H9 (cell line): Measurements from ENCODE around the gene TTC3. TPM values are rescaled to one million over a fixed set of nuclear protein-coding genes. Genes with fewer than 3 reads are reported as not detected.

Source experiments
- DNase-seq: peaks from one replicate; pipeline ENCODE4 v3.0.0-alpha.2; 2017
- H2AFZ ChIP-seq: one replicate; pipeline ENCODE4 v1.6.1; 2013; ENCODE audit warnings: mild to moderate bottlenecking, low read length, control low read depth, moderate library complexity
- H2AK5ac ChIP-seq: 2 replicates; pipeline ENCODE4 v1.6.1; 2013; ENCODE audit warnings: low read length, control low read depth, mixed read lengths; ENCODE audit not compliant: insufficient read length
- H2BK120ac ChIP-seq: one replicate; pipeline ENCODE4 v1.6.1; 2013; ENCODE audit warnings: low read depth, mild to moderate bottlenecking, low read length, control low read depth, inconsistent platforms; ENCODE audit not compliant: poor library complexity, severe bottlenecking
- H2BK12ac ChIP-seq: 2 replicates; pipeline ENCODE4 v1.6.1; 2013; ENCODE audit warnings: low read length, control low read depth, mixed read lengths, low read depth; ENCODE audit not compliant: insufficient read length
- H2BK15ac ChIP-seq: 2 replicates; pipeline ENCODE4 v1.6.1; 2013; ENCODE audit warnings: low read depth, low read length, control low read depth
- H2BK20ac ChIP-seq: one replicate; pipeline ENCODE4 v1.6.1; 2013; ENCODE audit warnings: low read depth, mild to moderate bottlenecking, low read length, control low read depth, inconsistent platforms; ENCODE audit not compliant: poor library complexity, severe bottlenecking
- H2BK5ac ChIP-seq: 2 replicates; pipeline ENCODE4 v1.6.1; 2013; ENCODE audit warnings: low read length, control low read depth, mixed read lengths; ENCODE audit not compliant: insufficient read length
- H3K14ac ChIP-seq: 2 replicates; pipeline ENCODE4 v1.6.1; 2013; ENCODE audit warnings: low read length, control low read depth; ENCODE audit not compliant: insufficient read depth
- H3K18ac ChIP-seq: 2 replicates; pipeline ENCODE4 v1.6.1; 2013; ENCODE audit warnings: low read depth, mild to moderate bottlenecking, mixed read lengths, low read length, control low read depth; ENCODE audit not compliant: insufficient read length
- H3K23ac ChIP-seq: 2 replicates; pipeline ENCODE4 v1.6.1; 2013; ENCODE audit warnings: low read length, control low read depth, mixed read lengths, low read depth; ENCODE audit not compliant: insufficient read length
- H3K23me2 ChIP-seq: 2 replicates; pipeline ENCODE4 v1.6.1; 2013; ENCODE audit warnings: low read depth, mild to moderate bottlenecking, mixed read lengths, low read length, control low read depth; ENCODE audit not compliant: insufficient read length, poor library complexity, severe bottlenecking
- H3K27ac ChIP-seq: 2 replicates; pipeline ENCODE4 v1.5.1; 2013; ENCODE audit warnings: low read length, control low read depth, mixed read lengths, low read depth; ENCODE audit not compliant: insufficient read length
- H3K27me3 ChIP-seq: 2 replicates; pipeline ENCODE4 v1.6.1; 2013; ENCODE audit warnings: low read length, control low read depth, inconsistent platforms; ENCODE audit not compliant: insufficient read depth
- H3K4ac ChIP-seq: 2 replicates; pipeline ENCODE4 v1.6.1; 2013; ENCODE audit warnings: low read depth, mild to moderate bottlenecking, control low read depth, inconsistent platforms, low read length, moderate library complexity
- H3K4me1 ChIP-seq: 2 replicates; pipeline ENCODE4 v1.6.1; 2013; ENCODE audit warnings: low read length, control low read depth, inconsistent platforms; ENCODE audit not compliant: insufficient read depth
- H3K4me2 ChIP-seq: 2 replicates; pipeline ENCODE4 v1.6.1; 2013; ENCODE audit warnings: low read length, control low read depth, mixed read lengths; ENCODE audit not compliant: insufficient read length, insufficient read depth
- H3K56ac ChIP-seq: 2 replicates; pipeline ENCODE4 v1.6.1; 2013; ENCODE audit warnings: low read depth, mild to moderate bottlenecking, mixed read lengths, low read length, control low read depth; ENCODE audit not compliant: insufficient read length
- H3K79me1 ChIP-seq: 2 replicates; pipeline ENCODE4 v1.6.1; 2013; ENCODE audit warnings: low read depth, mild to moderate bottlenecking, moderate library complexity, low read length, control low read depth, inconsistent platforms; ENCODE audit not compliant: insufficient read depth, poor library complexity, severe bottlenecking
- H3K79me2 ChIP-seq: 2 replicates; pipeline ENCODE4 v1.6.1; 2013; ENCODE audit warnings: low read length, control low read depth, inconsistent platforms; ENCODE audit not compliant: insufficient read depth
- H3K9ac ChIP-seq: 2 replicates; pipeline ENCODE4 v1.6.1; 2013; ENCODE audit warnings: low read length, control low read depth, mixed read lengths; ENCODE audit not compliant: insufficient read length; ENCODE audit errors: extremely low read depth
- H3K9me3 ChIP-seq: one replicate; pipeline ENCODE4 v1.6.1; 2013; ENCODE audit warnings: low read depth, low read length, inconsistent platforms; ENCODE audit not compliant: control insufficient read depth
- H3T11ph ChIP-seq: one replicate; pipeline ENCODE4 v1.6.1; 2013; ENCODE audit warnings: mild to moderate bottlenecking, low read length, control low read depth, inconsistent platforms
- H4K20me1 ChIP-seq: one replicate; pipeline ENCODE4 v1.6.1; 2013; ENCODE audit not compliant: control insufficient read depth, insufficient read length, insufficient read depth
- H4K5ac ChIP-seq: 2 replicates; pipeline ENCODE4 v1.6.1; 2013; ENCODE audit warnings: low read depth, mild to moderate bottlenecking, mixed read lengths, low read length, control low read depth; ENCODE audit not compliant: insufficient read length
- H4K8ac ChIP-seq: replicated peaks from 2 replicates; pipeline ENCODE4 v1.6.1; 2013; ENCODE audit warnings: low read length, control low read depth, mixed read lengths, low read depth; ENCODE audit not compliant: insufficient read length
- H4K91ac ChIP-seq: 2 replicates; pipeline ENCODE4 v1.6.1; 2013; ENCODE audit warnings: low read depth, mild to moderate bottlenecking, moderate library complexity, mixed read lengths, low read length, control low read depth; ENCODE audit not compliant: insufficient read length
- H3K27ac Mint-ChIP-seq, 3 experiments: 2 replicates in 2 of 3; 3 replicates in 1 of 3; pipeline ENCODE4 v1.8.0; 2020 to 2021; ENCODE audit warnings: mixed read lengths in 3 of 3, mild to moderate bottlenecking in 1 of 3, moderate library complexity in 1 of 3
- H3K27me3 Mint-ChIP-seq: 2 replicates; pipeline ENCODE4 v1.8.0; 2021; ENCODE audit warnings: low read depth, mild to moderate bottlenecking, moderate library complexity, mixed read lengths
- H3K36me3 Mint-ChIP-seq, 3 experiments: 2 replicates in 2 of 3; 3 replicates in 1 of 3; pipeline ENCODE4 v1.8.0; 2020 to 2021; ENCODE audit warnings: low read depth in 3 of 3, mixed read lengths in 3 of 3; ENCODE audit not compliant: insufficient read depth in 1 of 3
- H3K4me1 Mint-ChIP-seq, 2 experiments: 2 replicates each; pipeline ENCODE4 v1.8.0; 2020; ENCODE audit warnings: mixed read lengths in 2 of 2
- H3K4me3 Mint-ChIP-seq, 2 experiments: 2 replicates in 1 of 2; 3 replicates in 1 of 2; pipeline ENCODE4 v1.8.0; 2020 to 2021; ENCODE audit warnings: mild to moderate bottlenecking in 2 of 2, mixed read lengths in 2 of 2, moderate library complexity in 1 of 2
- H3K9me3 Mint-ChIP-seq, 2 experiments: 2 replicates in 1 of 2; 3 replicates in 1 of 2; pipeline ENCODE4 v1.8.0; 2020; ENCODE audit warnings: mild to moderate bottlenecking in 2 of 2, mixed read lengths in 2 of 2, moderate library complexity in 1 of 2
- CTCF ChIP-seq: fragments of 200-600 bp; sonication (generic); conservative IDR thresholded peaks from 3 replicates; pipeline ENCODE4 v1.8.0; 2021; ENCODE audit warnings: antibody characterized with exemption, mild to moderate bottlenecking
- WGBS: extraction: QIAGEN DNeasy Blood & Tissue Kit; methylation state at CpG from one replicate; pipeline ENCODE4 v1.1.7; 2013; ENCODE audit warnings: missing lambda C conversion rate, low lambda C conversion rate, mixed read lengths; ENCODE audit not compliant: insufficient read length; ENCODE audit errors: extremely low coverage; 5-methylcytosine and 5-hydroxymethylcytosine counted together
- total RNA-seq: library from RNA; stranded (reverse); gene quantifications from 2 replicates; pipeline ENCODE4 v1.2.1, GENCODE V29; 2021

TTC3 gene
- total RNA-seq, 1 experiment from 2014 or later: 46.5 TPM

- Mint-ChIP-seq H3K27me3 (no peaks in the 10 kb centered on the region), H3K36me3 (peaks cover 8 to 27% (median 18%) of the 10 kb centered on the region in 3 experiments; a peak in 6 of 7 replicates), H3K4me1 (peaks cover 11 to 12% of the 10 kb centered on the region in 2 experiments), H3K27ac (no peak overlapping the region), H3K9me3 (no peaks in the 10 kb centered on the region), H3K4me3 (no peak overlapping the region)
- Histone ChIP-seq H2AFZ (no peak overlapping the region), H2BK15ac (no peak overlapping the region), H3K23me2 (no peaks in the 10 kb centered on the region), H3K27ac (no peak overlapping the region), H2BK5ac (no peak overlapping the region), H3K9ac (no peak overlapping the region), H3K18ac (no peak overlapping the region), H3K4me1 (no peaks in the 10 kb centered on the region), H3K27me3 (no peaks in the 10 kb centered on the region), H3T11ph (no peak overlapping the region), H2BK120ac (no peak overlapping the region), H2BK12ac (no peak overlapping the region), H3K14ac (no peak overlapping the region), H2BK20ac (no peak overlapping the region), H4K8ac (no peak overlapping the region), H3K4ac (no peak overlapping the region), H3K23ac (no peak overlapping the region), H4K5ac (no peak overlapping the region), H2AK5ac (no peak overlapping the region), H4K20me1 (no peaks in the 10 kb centered on the region), H3K4me2 (no peak overlapping the region), H3K56ac (no peak overlapping the region), H3K79me2 (no peaks in the 10 kb centered on the region), H3K79me1 (no peaks in the 10 kb centered on the region), H4K91ac (no peak overlapping the region), H3K9me3 (no peaks in the 10 kb centered on the region)
- WGBS: no CpG with 5 or more reads among the region's 1 CpG
- TF ChIP-seq CTCF: no peak
- DNase-seq: no peak
Measured at GRCh38 chr21:37188825-37189224, 115.8 kb downstream of the TTC3 start.
